AG10803 (cell line): ENCODE measurements around the gene SMIM5.

Source experiments
- DNase-seq: peaks from one replicate; pipeline ENCODE4 v3.0.0; 2010; ENCODE audit warnings: low read depth
- H3K4me3 ChIP-seq: 2 replicates; pipeline ENCODE4 v1.5.1; 2011; ENCODE audit warnings: mild to moderate bottlenecking, low read length, control low read depth
- TF ChIP-seq, protein P1 (sequence below): conservative IDR thresholded peaks from 2 replicates; pipeline ENCODE4 v1.5.1; 2011; ENCODE audit warnings: mild to moderate bottlenecking, low read length, control low read depth, inconsistent platforms

Gene SMIM5

GRCh38 chr17:75624714-75625345, 8.4 kb upstream of the SMIM5 start:
- DNase-seq: no peak
- no peak overlapping the region for H3K4me3 ChIP-seq
- TF ChIP-seq, protein P1, sequence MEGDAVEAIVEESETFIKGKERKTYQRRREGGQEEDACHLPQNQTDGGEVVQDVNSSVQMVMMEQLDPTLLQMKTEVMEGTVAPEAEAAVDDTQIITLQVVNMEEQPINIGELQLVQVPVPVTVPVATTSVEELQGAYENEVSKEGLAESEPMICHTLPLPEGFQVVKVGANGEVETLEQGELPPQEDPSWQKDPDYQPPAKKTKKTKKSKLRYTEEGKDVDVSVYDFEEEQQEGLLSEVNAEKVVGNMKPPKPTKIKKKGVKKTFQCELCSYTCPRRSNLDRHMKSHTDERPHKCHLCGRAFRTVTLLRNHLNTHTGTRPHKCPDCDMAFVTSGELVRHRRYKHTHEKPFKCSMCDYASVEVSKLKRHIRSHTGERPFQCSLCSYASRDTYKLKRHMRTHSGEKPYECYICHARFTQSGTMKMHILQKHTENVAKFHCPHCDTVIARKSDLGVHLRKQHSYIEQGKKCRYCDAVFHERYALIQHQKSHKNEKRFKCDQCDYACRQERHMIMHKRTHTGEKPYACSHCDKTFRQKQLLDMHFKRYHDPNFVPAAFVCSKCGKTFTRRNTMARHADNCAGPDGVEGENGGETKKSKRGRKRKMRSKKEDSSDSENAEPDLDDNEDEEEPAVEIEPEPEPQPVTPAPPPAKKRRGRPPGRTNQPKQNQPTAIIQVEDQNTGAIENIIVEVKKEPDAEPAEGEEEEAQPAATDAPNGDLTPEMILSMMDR: no peak

DNA sequence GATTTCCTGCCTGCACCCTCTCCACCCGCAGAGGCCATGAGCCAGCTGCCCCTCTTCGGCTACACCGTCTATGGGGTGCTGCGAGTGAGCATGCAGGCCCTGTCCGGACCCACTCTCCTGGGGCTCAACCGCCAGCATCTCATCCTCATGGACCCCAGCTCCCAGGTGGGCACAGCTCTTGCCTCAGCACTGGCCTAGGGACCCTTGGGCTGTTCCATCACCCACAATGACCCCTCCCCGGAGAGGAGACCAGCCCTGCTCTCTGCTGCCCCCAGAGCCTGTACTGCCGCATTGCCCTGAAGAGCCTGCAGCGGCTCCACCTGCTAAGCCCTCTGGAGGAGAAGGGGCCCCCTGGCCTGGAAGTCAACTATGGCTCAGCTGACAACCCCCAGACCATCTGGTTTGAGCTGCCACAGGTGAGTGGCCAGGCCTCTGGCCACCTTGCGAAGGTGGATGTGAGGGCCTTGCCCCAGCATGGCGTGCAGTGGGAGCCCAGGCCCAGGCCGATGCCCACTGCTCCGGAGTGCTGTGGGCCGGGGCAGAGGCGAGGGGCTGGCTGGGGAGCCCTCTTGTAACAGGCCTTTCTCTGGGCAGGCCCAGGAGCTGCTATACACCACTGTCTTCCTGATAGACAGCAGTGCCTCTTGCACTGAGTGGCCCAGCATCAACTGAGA, 7.3 kb upstream of the SMIM5 start:
- TF ChIP-seq, protein P1: peak; percentile 61
- DNase-seq: no peak

GRCh38 chr17:75626496-75627038, 6.7 kb upstream of the SMIM5 start:
- no peak overlapping the region for H3K4me3 ChIP-seq
- TF ChIP-seq, protein P1: no peak
- DNase-seq: no peak

More for the DNA sequence above, 7.3 kb upstream of the SMIM5 start:
- no peak overlapping the region for H3K4me3 ChIP-seq

DNA sequence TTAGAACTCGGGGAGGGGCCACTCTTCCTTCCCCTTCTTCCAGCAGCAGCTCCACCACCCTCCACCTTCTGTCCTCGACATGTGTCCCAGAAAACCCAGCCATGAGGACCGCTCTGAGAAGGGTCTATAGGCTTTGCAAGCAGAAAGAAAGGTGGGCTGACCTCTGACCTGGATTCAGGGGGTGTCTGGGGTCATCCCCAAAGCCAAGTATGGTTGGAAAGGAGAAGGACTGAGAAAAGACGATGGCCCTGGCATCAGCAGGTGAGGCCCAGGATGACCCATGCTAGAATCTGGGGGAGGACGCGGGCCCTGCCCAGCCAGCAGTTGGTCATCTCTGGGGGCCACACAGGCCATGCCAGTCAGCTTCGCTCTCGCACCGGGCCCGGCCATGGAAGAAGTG, 6.1 kb upstream of the SMIM5 start:
- TF ChIP-seq, protein P1: no peak
- no peak overlapping the region for H3K4me3 ChIP-seq
- no peak for DNase-seq

DNA sequence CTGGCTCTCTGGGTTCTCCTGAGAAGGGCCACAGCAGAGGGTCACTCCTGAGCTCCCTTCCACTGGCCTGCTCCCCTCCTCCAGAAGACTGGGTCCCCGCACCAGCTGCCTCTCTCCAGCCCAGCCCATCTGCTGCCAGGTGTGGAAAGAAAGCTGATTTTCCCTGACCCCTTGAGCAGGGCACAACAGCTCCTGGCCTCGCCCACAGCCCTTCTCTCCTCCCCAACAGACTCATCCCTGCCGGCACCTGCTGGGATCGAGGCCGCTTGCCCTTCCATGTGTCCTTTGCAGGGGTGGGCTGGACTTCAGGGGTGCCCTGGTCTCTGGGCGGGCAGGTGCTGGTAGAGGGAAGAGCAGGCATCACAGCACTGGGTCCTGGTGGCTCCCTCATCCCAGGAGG, 4.8 kb upstream of the SMIM5 start:
- H3K4me3 ChIP-seq: no peak overlapping the region
- TF ChIP-seq, protein P1: no peak
- DNase-seq: no peak

DNA sequence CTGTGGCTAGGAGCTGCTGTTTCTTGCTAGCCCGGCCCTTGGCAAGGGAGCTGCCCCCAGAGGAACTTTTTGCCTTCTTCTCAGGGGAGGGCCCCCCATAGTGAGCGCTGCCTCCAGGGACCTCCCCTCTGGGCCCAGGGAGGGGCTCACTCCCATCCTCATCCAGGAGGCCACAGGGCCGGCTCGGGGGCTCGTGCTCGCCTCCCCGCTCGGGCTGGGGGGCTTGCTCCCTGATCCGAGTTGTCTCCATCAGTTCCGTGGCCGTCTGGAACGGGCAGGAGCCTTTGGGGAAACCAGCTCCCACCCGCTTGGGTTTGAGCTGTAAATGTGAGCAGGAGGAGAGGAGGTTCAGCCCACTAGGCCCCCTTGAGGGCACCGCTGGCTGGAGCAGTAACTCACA, 4.1 kb upstream of the SMIM5 start:
- DNase-seq: no peak
- TF ChIP-seq, protein P1: no peak
- H3K4me3 ChIP-seq: no peak overlapping the region
